Motor neuron (in vitro differentiated cells): Measurements from ENCODE around the gene TIMM22. TPM values are rescaled to one million over a fixed set of nuclear protein-coding genes. Genes with fewer than 3 reads are reported as not detected.

Experiments
- ATAC-seq, 8 experiments: fragments of 200-7000 bp; cut with Tn5 transposase; replicated peaks in 6 of 8; 2 replicates each; pipeline ENCODE4 v1.8.0; 2021; ENCODE audit warnings: mild to moderate bottlenecking in 8 of 8, moderate library complexity in 8 of 8
- H3K27ac ChIP-seq, 2 donors: fragments of 250-450 bp; sonication (Bioruptor Pico); 2 replicates each; pipeline ENCODE4 v1.9.0; 2021; ENCODE audit warnings: antibody characterized with exemption in 2 of 2, mild to moderate bottlenecking in 2 of 2, moderate library complexity in 1 of 2
- H3K4me1 ChIP-seq, 2 donors: fragments of 250-450 bp; sonication (Bioruptor Pico); replicated peaks in 1 of 2; 2 replicates each; pipeline ENCODE4 v1.6.1; 2021; ENCODE audit warnings: antibody characterized with exemption in 2 of 2, mild to moderate bottlenecking in 2 of 2, moderate library complexity in 1 of 2
- H3K4me3 ChIP-seq, 5 donors: fragments of 250-450 bp; sonication (Bioruptor Pico); 2 replicates each; pipeline ENCODE4 v1.9.0; 2021; ENCODE audit warnings: antibody characterized with exemption in 5 of 5, mild to moderate bottlenecking in 5 of 5, moderate library complexity in 4 of 5
- WGBS, 10 experiments: fragments of 450-650 bp; shearing (Covaris generic); methylation state at CpG; one replicate each; pipeline ENCODE4 v1.0.0; 2022; 5-methylcytosine and 5-hydroxymethylcytosine counted together
- in situ Hi-C, 9 experiments: fragments of 400-800 bp; cut with MboI; loops; one replicate each; pipeline ENCODE4 v1.15.0; 2021; ENCODE audit warnings: low sequenced_read_pairs in 9 of 9, low pct_unique_long_range_greater_than_20kb in 2 of 9; ENCODE audit not compliant: unreplicated experiment in 9 of 9
- total RNA-seq, 8 experiments: library from RNA; unstranded; fragments of 300-600 nt; gene quantifications; 2 replicates each; pipeline versions ENCODE4 v1.2.3 to v1.2.4, GENCODE V29; 2022

TIMM22 gene
- total RNA-seq, 8 experiments from 2014 or later: 8.2 to 19.8 (median 14.2) TPM

DNA sequence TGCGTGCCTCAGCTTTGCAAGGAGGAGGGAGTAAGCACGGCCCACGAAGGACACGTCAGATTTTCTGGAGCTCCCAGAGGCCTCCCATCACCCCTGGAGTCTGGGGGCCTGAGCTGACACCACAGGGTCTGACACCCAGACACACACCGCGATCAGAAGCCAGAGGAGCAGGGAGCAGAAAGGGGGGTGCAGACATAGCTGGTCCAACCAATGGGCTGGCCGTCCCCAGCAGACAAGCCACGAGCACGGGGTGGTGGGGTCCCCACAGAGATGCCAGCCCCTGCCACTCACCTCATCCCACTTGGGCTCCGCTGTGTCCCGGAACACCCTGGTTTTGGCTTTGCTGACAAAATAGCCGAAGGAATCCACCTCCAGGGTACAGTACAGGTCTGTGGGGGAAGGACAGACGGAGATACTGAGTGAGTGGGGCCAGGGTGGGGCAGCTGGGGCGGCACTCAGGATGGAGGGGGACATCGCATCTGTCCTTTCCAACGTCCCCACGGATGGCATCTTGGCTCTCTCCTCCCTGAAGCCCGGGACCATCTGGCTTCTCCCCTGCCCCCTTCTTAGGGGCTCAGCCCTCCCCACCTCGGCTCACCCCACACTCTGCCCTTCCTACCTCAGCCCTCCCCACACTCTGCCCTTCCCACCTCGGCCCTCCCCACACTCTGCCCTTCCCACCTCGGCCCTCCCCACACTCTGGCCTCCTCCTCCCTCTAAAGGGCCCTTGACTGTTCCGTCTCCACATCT lies 53.5 kb downstream of the TIMM22 start:
- no peak overlapping the region for H3K4me3 ChIP-seq
- in situ Hi-C loops: no loop called here
- WGBS, 10 experiments: 100% methylated on average over 1 of the region's 22 CpGs; no CpG with 5 or more reads in 9 of the 10 experiments
- peaks cover 20 to 22% of the 10 kb centered on the region in 2 donors for H3K4me1 ChIP-seq
- peak in 4 of 8 experiments; percentile 5 to 17 (median 8) for ATAC-seq
- H3K27ac ChIP-seq: no peak overlapping the region

DNA sequence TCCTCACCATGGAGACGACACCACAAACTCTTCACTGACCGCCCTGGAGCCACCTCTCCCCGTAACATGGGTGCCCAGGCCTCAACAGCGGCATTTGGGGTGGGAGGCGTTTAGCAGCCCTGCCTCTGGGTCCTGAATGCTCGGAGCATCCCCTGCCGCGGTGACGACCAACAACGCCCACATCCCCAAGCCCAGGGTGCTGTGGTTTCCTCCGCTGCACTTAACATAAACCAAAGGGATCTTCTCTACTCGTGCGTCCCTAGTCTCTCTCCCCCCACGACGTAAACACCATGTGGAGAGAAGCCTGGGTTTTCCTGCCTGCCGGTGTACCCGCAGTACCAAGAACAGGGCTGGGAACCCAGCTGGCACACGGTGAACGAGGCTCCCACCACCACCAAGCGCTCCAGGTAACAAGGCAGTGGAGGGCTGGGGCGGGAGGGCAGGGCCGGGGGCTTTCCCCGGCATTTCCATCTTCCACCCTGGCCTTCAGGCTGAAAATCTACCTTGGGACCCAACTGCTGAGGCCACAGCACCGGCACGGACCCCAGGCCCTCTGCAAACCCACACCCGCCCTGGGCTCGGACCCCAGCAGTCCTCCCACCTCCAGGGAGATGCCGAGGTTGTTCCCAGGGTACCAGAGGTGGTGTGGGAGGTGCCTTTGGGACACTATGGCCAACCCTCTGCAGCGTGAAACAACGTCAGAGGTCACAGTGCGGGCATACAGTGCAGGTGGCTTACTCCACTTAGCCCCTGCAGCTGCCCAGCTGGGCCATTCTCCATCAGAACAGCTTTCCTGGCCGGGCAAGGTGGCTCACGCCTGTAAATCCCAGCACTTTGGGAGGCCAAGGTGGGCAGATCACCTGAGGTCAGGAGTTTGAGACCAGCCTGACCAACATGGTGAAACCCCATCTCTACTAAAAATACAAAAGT lies 54.3 kb downstream of the TIMM22 start:
- H3K27ac ChIP-seq: no peak overlapping the region
- in situ Hi-C loops: no loop called here
- H3K4me1 ChIP-seq: peaks cover 20% of the 10 kb centered on the region in 2 donors
- WGBS, 10 experiments: 90 to 95% (median 92%) methylated on average over 2 to 12 of the region's 33 CpGs; no CpG with 5 or more reads in 5 of the 10 experiments
- ATAC-seq: peak in 1 of 8 experiments; percentile 2
- H3K4me3 ChIP-seq: no peak overlapping the region

Other genes starting within 250 kb of the TIMM22 start
- 10 to 100 TPM in 6 of 8 experiments, 1 to 10 TPM in 2; 8.6 to 27.9 (median 12.6) TPM for gene GEMIN4, start 244.9 kb upstream of the TIMM22 start, total RNA-seq
- 10 to 100 TPM; 50.8 to 90.4 (median 60.2) TPM for gene GLOD4, start 214.8 kb upstream of the TIMM22 start, total RNA-seq
- gene MRM3, start 214.8 kb upstream of the TIMM22 start, total RNA-seq: 10 to 100 TPM; 13.4 to 30.6 (median 20.9) TPM
- 10 to 100 TPM in 5 of 8 experiments, 1 to 10 TPM in 3; 1.0 to 66.4 (median 22.6) TPM for gene NXN, start 17.4 kb upstream of the TIMM22 start, total RNA-seq
- gene ABR, start 182.9 kb downstream of the TIMM22 start, total RNA-seq: 10 to 100 TPM; 21.4 to 87.4 (median 33.1) TPM